ENCODE measurements around the gene KLK2. TPM values are rescaled to one million over a fixed set of nuclear protein-coding genes. Genes with fewer than 3 reads are reported as not detected.

Gene KLK2
- total RNA-seq, 1 experiment from 2014 or later = not detected

- no peak for TF ChIP-seq CEBPB (IDR thresholded peaks at IDR 0.05; ENCODE audit: low read depth)
- TF ChIP-seq TCF7L2 (IDR thresholded peaks at IDR 0.05; ENCODE audit: borderline replicate concordance, extremely low read depth, insufficient read depth, insufficient read length) = no peak
- TF ChIP-seq, protein P1, sequence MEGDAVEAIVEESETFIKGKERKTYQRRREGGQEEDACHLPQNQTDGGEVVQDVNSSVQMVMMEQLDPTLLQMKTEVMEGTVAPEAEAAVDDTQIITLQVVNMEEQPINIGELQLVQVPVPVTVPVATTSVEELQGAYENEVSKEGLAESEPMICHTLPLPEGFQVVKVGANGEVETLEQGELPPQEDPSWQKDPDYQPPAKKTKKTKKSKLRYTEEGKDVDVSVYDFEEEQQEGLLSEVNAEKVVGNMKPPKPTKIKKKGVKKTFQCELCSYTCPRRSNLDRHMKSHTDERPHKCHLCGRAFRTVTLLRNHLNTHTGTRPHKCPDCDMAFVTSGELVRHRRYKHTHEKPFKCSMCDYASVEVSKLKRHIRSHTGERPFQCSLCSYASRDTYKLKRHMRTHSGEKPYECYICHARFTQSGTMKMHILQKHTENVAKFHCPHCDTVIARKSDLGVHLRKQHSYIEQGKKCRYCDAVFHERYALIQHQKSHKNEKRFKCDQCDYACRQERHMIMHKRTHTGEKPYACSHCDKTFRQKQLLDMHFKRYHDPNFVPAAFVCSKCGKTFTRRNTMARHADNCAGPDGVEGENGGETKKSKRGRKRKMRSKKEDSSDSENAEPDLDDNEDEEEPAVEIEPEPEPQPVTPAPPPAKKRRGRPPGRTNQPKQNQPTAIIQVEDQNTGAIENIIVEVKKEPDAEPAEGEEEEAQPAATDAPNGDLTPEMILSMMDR (IDR thresholded peaks at IDR 0.05 in 2 of 3, conservative IDR thresholded peaks at IDR 0.05 in 1 of 3; ENCODE audit: borderline replicate concordance in 1 of 3, insufficient read depth in 1 of 3, low read depth in 2 of 3, low read length in 2 of 3) = no peak
- TF ChIP-seq POLR2AphosphoS5 (IDR thresholded peaks at IDR 0.05; ENCODE audit: low read depth, low read length) = no peak
- TF ChIP-seq SRF (IDR thresholded peaks at IDR 0.05; ENCODE audit: low read depth) = no peak
- TF ChIP-seq ATF3 (IDR thresholded peaks at IDR 0.05) = no peak
Measured at GRCh38 chr19:50850738-50851137, 22.5 kb upstream of the KLK2 start (continued).

DNA sequence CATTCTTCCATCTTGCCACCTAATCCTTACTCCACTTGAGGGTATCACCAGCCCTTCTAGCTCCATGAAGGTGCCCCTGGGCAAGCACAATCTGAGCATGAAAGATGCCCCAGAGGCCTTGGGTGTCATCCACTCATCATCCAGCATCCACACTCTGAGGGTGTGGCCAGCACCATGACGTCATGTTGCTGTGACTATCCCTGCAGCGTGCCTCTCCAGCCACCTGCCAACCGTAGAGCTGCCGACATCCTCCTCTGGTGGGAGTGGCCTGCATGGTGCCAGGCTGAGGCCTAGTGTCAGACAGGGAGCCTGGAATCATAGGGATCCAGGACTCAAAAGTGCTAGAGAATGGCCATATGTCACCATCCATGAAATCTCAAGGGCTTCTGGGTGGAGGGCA lies 21.6 kb upstream of the KLK2 start:
- Histone ChIP-seq H3K27ac (ENCODE audit: low read depth, low read length) (no peak overlapping the region), H3K9me2 (ENCODE audit: insufficient read depth) (no peaks in the 10 kb centered on the region), H4K20me1 (ENCODE audit: insufficient read depth) (no peaks in the 10 kb centered on the region), H2AFZ (ENCODE audit: low read depth, low read length, poor library complexity, severe bottlenecking) (no peak overlapping the region), H3K4me3 (replicated peaks in 1 of 2; ENCODE audit: low read depth in 1 of 2, low read length in 2 of 2) (no peak overlapping the region), H3K4me1 (ENCODE audit: control insufficient read depth in 1 of 2, insufficient read depth in 2 of 2, low read length in 2 of 2) (no peaks in the 10 kb centered on the region), H3K4me2 (ENCODE audit: low read length) (no peak overlapping the region), H3K9ac (ENCODE audit: low read length) (no peak overlapping the region), H3K79me2 (ENCODE audit: insufficient read depth, low read length) (no peaks in the 10 kb centered on the region), H3K27me3 (ENCODE audit: insufficient read depth, low read length) (peaks cover 17% of the 10 kb centered on the region; the same call in 1 of the 2 replicates), H3K9me3 (ENCODE audit: control insufficient read depth in 1 of 2, insufficient read depth in 1 of 2, low read depth in 1 of 2, low read length in 2 of 2) (no peaks in the 10 kb centered on the region), H3K36me3 (ENCODE audit: control insufficient read depth in 1 of 2, insufficient read depth in 2 of 2, low read length in 2 of 2) (no peaks in the 10 kb centered on the region)
- DNase-seq (ENCODE audit: low read depth, low spot score) (no peak), ATAC-seq (no peak)
- ChIA-PET CTCF (no interaction called here), POLR2A (no interaction called here), RAD21 (ENCODE audit: low non-redundant PET in 1 of 2, low total read pairs in 2 of 2, uncharacterized antibody in 2 of 2, unreplicated experiment in 2 of 2) (no interaction called here)
- no peak for TF ChIP-seq ATF3 (IDR thresholded peaks at IDR 0.05)
- no peak for TF ChIP-seq SRF (IDR thresholded peaks at IDR 0.05; ENCODE audit: low read depth)
- TF ChIP-seq SP1 (IDR thresholded peaks at IDR 0.05; ENCODE audit: low read depth) = no peak
- no peak for TF ChIP-seq CEBPB (IDR thresholded peaks at IDR 0.05; ENCODE audit: low read depth)
- no peak for TF ChIP-seq EGR1 (IDR thresholded peaks at IDR 0.05; ENCODE audit: low read depth)
- no peak for TF ChIP-seq POLR2AphosphoS5 (IDR thresholded peaks at IDR 0.05; ENCODE audit: low read depth, low read length)
- TF ChIP-seq ZFX (IDR thresholded peaks at IDR 0.05) = no peak
- TF ChIP-seq, protein P1 (IDR thresholded peaks at IDR 0.05 in 2 of 3, conservative IDR thresholded peaks at IDR 0.05 in 1 of 3; ENCODE audit: borderline replicate concordance in 1 of 3, insufficient read depth in 1 of 3, low read depth in 2 of 3, low read length in 2 of 3) = no peak
- no peak for TF ChIP-seq ELF1 (IDR thresholded peaks at IDR 0.05; ENCODE audit: borderline replicate concordance, low read depth)
- TF ChIP-seq RAD21 (IDR thresholded peaks at IDR 0.05; ENCODE audit: low read depth) = no peak
- no peak for TF ChIP-seq JUND (IDR thresholded peaks at IDR 0.05)
- TF ChIP-seq, protein P2, sequence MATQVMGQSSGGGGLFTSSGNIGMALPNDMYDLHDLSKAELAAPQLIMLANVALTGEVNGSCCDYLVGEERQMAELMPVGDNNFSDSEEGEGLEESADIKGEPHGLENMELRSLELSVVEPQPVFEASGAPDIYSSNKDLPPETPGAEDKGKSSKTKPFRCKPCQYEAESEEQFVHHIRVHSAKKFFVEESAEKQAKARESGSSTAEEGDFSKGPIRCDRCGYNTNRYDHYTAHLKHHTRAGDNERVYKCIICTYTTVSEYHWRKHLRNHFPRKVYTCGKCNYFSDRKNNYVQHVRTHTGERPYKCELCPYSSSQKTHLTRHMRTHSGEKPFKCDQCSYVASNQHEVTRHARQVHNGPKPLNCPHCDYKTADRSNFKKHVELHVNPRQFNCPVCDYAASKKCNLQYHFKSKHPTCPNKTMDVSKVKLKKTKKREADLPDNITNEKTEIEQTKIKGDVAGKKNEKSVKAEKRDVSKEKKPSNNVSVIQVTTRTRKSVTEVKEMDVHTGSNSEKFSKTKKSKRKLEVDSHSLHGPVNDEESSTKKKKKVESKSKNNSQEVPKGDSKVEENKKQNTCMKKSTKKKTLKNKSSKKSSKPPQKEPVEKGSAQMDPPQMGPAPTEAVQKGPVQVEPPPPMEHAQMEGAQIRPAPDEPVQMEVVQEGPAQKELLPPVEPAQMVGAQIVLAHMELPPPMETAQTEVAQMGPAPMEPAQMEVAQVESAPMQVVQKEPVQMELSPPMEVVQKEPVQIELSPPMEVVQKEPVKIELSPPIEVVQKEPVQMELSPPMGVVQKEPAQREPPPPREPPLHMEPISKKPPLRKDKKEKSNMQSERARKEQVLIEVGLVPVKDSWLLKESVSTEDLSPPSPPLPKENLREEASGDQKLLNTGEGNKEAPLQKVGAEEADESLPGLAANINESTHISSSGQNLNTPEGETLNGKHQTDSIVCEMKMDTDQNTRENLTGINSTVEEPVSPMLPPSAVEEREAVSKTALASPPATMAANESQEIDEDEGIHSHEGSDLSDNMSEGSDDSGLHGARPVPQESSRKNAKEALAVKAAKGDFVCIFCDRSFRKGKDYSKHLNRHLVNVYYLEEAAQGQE (IDR thresholded peaks at IDR 0.05; ENCODE audit: low read depth) = no peak
- intact Hi-C loops (cut with micrococcal nuclease) = no loop called here
- no TSS peak for BruUV-seq (replicated peaks)

Data from HCT116 (cell line).